ENCODE data around the gene TBL1XR1.
A peak's percentile ranks its signal among the peaks of the same experiment; 100 is the strongest.

TBL1XR1 gene

GRCh38 chr3:177122183-177122856 is 75.0 kb downstream of the TBL1XR1 start:
- Histone ChIP-seq H3K4ac (ENCODE audit: low read depth, low read length) (no peak overlapping the region), H2AK5ac (ENCODE audit: low read length) (no peak overlapping the region), H3K23ac (ENCODE audit: low read length) (no peak overlapping the region), H3K4me2 (ENCODE audit: low read length) (no peak overlapping the region), H3K18ac (ENCODE audit: low read length) (no peak overlapping the region), H3K56ac (ENCODE audit: low read length) (no peak overlapping the region), H3K9ac (ENCODE audit: low read length) (no peak overlapping the region), H4K5ac (ENCODE audit: low read length) (no peak overlapping the region), H3K27ac (ENCODE audit: low read depth, low read length) (no peak overlapping the region), H3K27me3 (ENCODE audit: insufficient read depth, low read length, poor library complexity) (no peaks in the 10 kb centered on the region), H2BK120ac (ENCODE audit: low read depth, low read length) (no peak overlapping the region), H4K8ac (ENCODE audit: low read depth, low read length) (no peak overlapping the region), H2BK15ac (replicated peaks; ENCODE audit: low read depth) (no peak overlapping the region), H3K4me1 (ENCODE audit: control insufficient read depth, low read depth, low read length) (peaks cover 16% of the 10 kb centered on the region), H3K79me2 (ENCODE audit: control insufficient read depth, insufficient read depth, low read length) (peaks cover 82% of the 10 kb centered on the region), H3K4me3 (ENCODE audit: low read length) (no peak overlapping the region), H2BK5ac (ENCODE audit: low read length) (no peak overlapping the region), H3K79me1 (ENCODE audit: low read length) (peaks cover 4% of the 10 kb centered on the region), H3K36me3 (ENCODE audit: control insufficient read depth, insufficient read depth, low read length) (no peaks in the 10 kb centered on the region)
- WGBS (ENCODE audit: extremely low coverage, insufficient coverage, low lambda C conversion rate) = no CpG with 5 or more reads among the region's 4 CpGs
- DNase-seq = peak; percentile 77

- no peak overlapping the region for H2BK5ac ChIP-seq (ENCODE audit: low read length)
- WGBS (ENCODE audit: extremely low coverage, insufficient coverage, low lambda C conversion rate) = no CpG with 5 or more reads among the region's 3 CpGs
- no peak overlapping the region for H3K27ac ChIP-seq (ENCODE audit: low read depth, low read length)
- H3K18ac ChIP-seq (ENCODE audit: low read length) = no peak overlapping the region
- no peak overlapping the region for H4K8ac ChIP-seq (ENCODE audit: low read depth, low read length)
- peaks cover 9% of the 10 kb centered on the region for H3K4me1 ChIP-seq (ENCODE audit: control insufficient read depth, low read depth, low read length)
- H3K9ac ChIP-seq (ENCODE audit: low read length) = no peak overlapping the region
- no peak overlapping the region for H3K23ac ChIP-seq (ENCODE audit: low read length)
- no peaks in the 10 kb centered on the region for H3K27me3 ChIP-seq (ENCODE audit: insufficient read depth, low read length, poor library complexity)
- no peak overlapping the region for H3K4ac ChIP-seq (ENCODE audit: low read depth, low read length)
- H4K5ac ChIP-seq (ENCODE audit: low read length) = no peak overlapping the region
- peaks cover 11% of the 10 kb centered on the region for H3K79me1 ChIP-seq (ENCODE audit: low read length)
- H3K4me3 ChIP-seq (ENCODE audit: low read length) = no peak overlapping the region
- H3K4me2 ChIP-seq (ENCODE audit: low read length) = no peak overlapping the region
- H3K36me3 ChIP-seq (ENCODE audit: control insufficient read depth, insufficient read depth, low read length) = no peaks in the 10 kb centered on the region
- peaks cover 86% of the 10 kb centered on the region for H3K79me2 ChIP-seq (ENCODE audit: control insufficient read depth, insufficient read depth, low read length)
- no peak for DNase-seq
- H2AK5ac ChIP-seq (ENCODE audit: low read length) = no peak overlapping the region
- H2BK120ac ChIP-seq (ENCODE audit: low read depth, low read length) = no peak overlapping the region
- no peak overlapping the region for H3K56ac ChIP-seq (ENCODE audit: low read length)
- no peak overlapping the region for H2BK15ac ChIP-seq (replicated peaks; ENCODE audit: low read depth)
Observed at GRCh38 chr3:177119829-177120228, 77.5 kb downstream of the TBL1XR1 start.

GRCh38 chr3:177114253-177114652 is 83.0 kb downstream of the TBL1XR1 start:
- no peak overlapping the region for H3K18ac ChIP-seq (ENCODE audit: low read length)
- peaks cover 14% of the 10 kb centered on the region for H3K79me1 ChIP-seq (ENCODE audit: low read length)
- no peak overlapping the region for H3K27ac ChIP-seq (ENCODE audit: low read depth, low read length)
- no peak overlapping the region for H2BK5ac ChIP-seq (ENCODE audit: low read length)
- no peak for DNase-seq
- H3K36me3 ChIP-seq (ENCODE audit: control insufficient read depth, insufficient read depth, low read length) = no peaks in the 10 kb centered on the region
- H3K4ac ChIP-seq (ENCODE audit: low read depth, low read length) = no peak overlapping the region
- H3K9ac ChIP-seq (ENCODE audit: low read length) = no peak overlapping the region
- no peak overlapping the region for H3K4me3 ChIP-seq (ENCODE audit: low read length)
- H2AK5ac ChIP-seq (ENCODE audit: low read length) = no peak overlapping the region
- no peak overlapping the region for H3K23ac ChIP-seq (ENCODE audit: low read length)
- no peak overlapping the region for H4K8ac ChIP-seq (ENCODE audit: low read depth, low read length)
- H3K56ac ChIP-seq (ENCODE audit: low read length) = no peak overlapping the region
- no peaks in the 10 kb centered on the region for H3K27me3 ChIP-seq (ENCODE audit: insufficient read depth, low read length, poor library complexity)
- H3K4me1 ChIP-seq (ENCODE audit: control insufficient read depth, low read depth, low read length) = peaks cover 2% of the 10 kb centered on the region
- H3K79me2 ChIP-seq (ENCODE audit: control insufficient read depth, insufficient read depth, low read length) = peaks cover 92% of the 10 kb centered on the region
- H3K4me2 ChIP-seq (ENCODE audit: low read length) = no peak overlapping the region
- H4K5ac ChIP-seq (ENCODE audit: low read length) = no peak overlapping the region
- WGBS (ENCODE audit: extremely low coverage, insufficient coverage, low lambda C conversion rate) = no CpG with 5 or more reads among the region's 3 CpGs
- no peak overlapping the region for H2BK120ac ChIP-seq (ENCODE audit: low read depth, low read length)
- H2BK15ac ChIP-seq (replicated peaks; ENCODE audit: low read depth) = no peak overlapping the region

- no CpG with 5 or more reads among the region's 4 CpGs for WGBS (ENCODE audit: extremely low coverage, insufficient coverage, low lambda C conversion rate)
- Histone ChIP-seq H3K23ac (ENCODE audit: low read length) (no peak overlapping the region), H4K5ac (ENCODE audit: low read length) (no peak overlapping the region), H3K36me3 (ENCODE audit: control insufficient read depth, insufficient read depth, low read length) (no peaks in the 10 kb centered on the region), H3K79me1 (ENCODE audit: low read length) (peaks cover 14% of the 10 kb centered on the region), H4K8ac (ENCODE audit: low read depth, low read length) (no peak overlapping the region), H3K9ac (ENCODE audit: low read length) (no peak overlapping the region), H3K79me2 (ENCODE audit: control insufficient read depth, insufficient read depth, low read length) (peaks cover 82% of the 10 kb centered on the region), H3K56ac (ENCODE audit: low read length) (no peak overlapping the region), H2BK15ac (replicated peaks; ENCODE audit: low read depth) (no peak overlapping the region), H3K4me1 (ENCODE audit: control insufficient read depth, low read depth, low read length) (peaks cover 2% of the 10 kb centered on the region), H3K4me3 (ENCODE audit: low read length) (no peak overlapping the region), H3K27me3 (ENCODE audit: insufficient read depth, low read length, poor library complexity) (no peaks in the 10 kb centered on the region), H2BK120ac (ENCODE audit: low read depth, low read length) (no peak overlapping the region), H2BK5ac (ENCODE audit: low read length) (no peak overlapping the region), H3K27ac (ENCODE audit: low read depth, low read length) (no peak overlapping the region), H3K4ac (ENCODE audit: low read depth, low read length) (no peak overlapping the region), H3K18ac (ENCODE audit: low read length) (no peak overlapping the region), H2AK5ac (ENCODE audit: low read length) (no peak overlapping the region), H3K4me2 (ENCODE audit: low read length) (no peak overlapping the region)
- DNase-seq = peak; percentile 18
Observed at GRCh38 chr3:177111541-177111949, 85.7 kb downstream of the TBL1XR1 start.

- H4K8ac ChIP-seq (ENCODE audit: low read depth, low read length) = no peak overlapping the region
- H3K36me3 ChIP-seq (ENCODE audit: control insufficient read depth, insufficient read depth, low read length) = no peaks in the 10 kb centered on the region
- no peak overlapping the region for H3K27ac ChIP-seq (ENCODE audit: low read depth, low read length)
- peaks cover 11% of the 10 kb centered on the region for H3K79me1 ChIP-seq (ENCODE audit: low read length)
- peaks cover 82% of the 10 kb centered on the region for H3K79me2 ChIP-seq (ENCODE audit: control insufficient read depth, insufficient read depth, low read length)
- no peak overlapping the region for H2AK5ac ChIP-seq (ENCODE audit: low read length)
- H2BK5ac ChIP-seq (ENCODE audit: low read length) = no peak overlapping the region
- WGBS (ENCODE audit: extremely low coverage, insufficient coverage, low lambda C conversion rate) = no CpG with 5 or more reads among the region's 3 CpGs
- no peak overlapping the region for H3K4me3 ChIP-seq (ENCODE audit: low read length)
- no peak overlapping the region for H3K56ac ChIP-seq (ENCODE audit: low read length)
- no peak overlapping the region for H4K5ac ChIP-seq (ENCODE audit: low read length)
- no peak for DNase-seq
- no peak overlapping the region for H3K4ac ChIP-seq (ENCODE audit: low read depth, low read length)
- H3K18ac ChIP-seq (ENCODE audit: low read length) = no peak overlapping the region
- no peak overlapping the region for H3K4me2 ChIP-seq (ENCODE audit: low read length)
- no peak overlapping the region for H3K23ac ChIP-seq (ENCODE audit: low read length)
- no peak overlapping the region for H2BK120ac ChIP-seq (ENCODE audit: low read depth, low read length)
- peaks cover 2% of the 10 kb centered on the region for H3K4me1 ChIP-seq (ENCODE audit: control insufficient read depth, low read depth, low read length)
- no peaks in the 10 kb centered on the region for H3K27me3 ChIP-seq (ENCODE audit: insufficient read depth, low read length, poor library complexity)
- no peak overlapping the region for H2BK15ac ChIP-seq (replicated peaks; ENCODE audit: low read depth)
- no peak overlapping the region for H3K9ac ChIP-seq (ENCODE audit: low read length)
Observed at GRCh38 chr3:177110895-177111294, 86.4 kb downstream of the TBL1XR1 start.

- no peaks in the 10 kb centered on the region for H3K27me3 ChIP-seq (ENCODE audit: insufficient read depth, low read length, poor library complexity)
- no peak overlapping the region for H2BK5ac ChIP-seq (ENCODE audit: low read length)
- H3K9ac ChIP-seq (ENCODE audit: low read length) = no peak overlapping the region
- H3K4me1 ChIP-seq (ENCODE audit: control insufficient read depth, low read depth, low read length) = peaks cover 5% of the 10 kb centered on the region
- no peak overlapping the region for H3K23ac ChIP-seq (ENCODE audit: low read length)
- H3K79me1 ChIP-seq (ENCODE audit: low read length) = peaks cover 7% of the 10 kb centered on the region
- H4K8ac ChIP-seq (ENCODE audit: low read depth, low read length) = no peak overlapping the region
- WGBS (ENCODE audit: extremely low coverage, insufficient coverage, low lambda C conversion rate) = no CpG with 5 or more reads among the region's 2 CpGs
- H3K4me3 ChIP-seq (ENCODE audit: low read length) = no peak overlapping the region
- no peak overlapping the region for H3K4ac ChIP-seq (ENCODE audit: low read depth, low read length)
- H3K79me2 ChIP-seq (ENCODE audit: control insufficient read depth, insufficient read depth, low read length) = peaks cover 81% of the 10 kb centered on the region
- no peak overlapping the region for H3K18ac ChIP-seq (ENCODE audit: low read length)
- H2BK15ac ChIP-seq (replicated peaks; ENCODE audit: low read depth) = no peak overlapping the region
- H3K4me2 ChIP-seq (ENCODE audit: low read length) = no peak overlapping the region
- no peak overlapping the region for H3K56ac ChIP-seq (ENCODE audit: low read length)
- H4K5ac ChIP-seq (ENCODE audit: low read length) = no peak overlapping the region
- no peak overlapping the region for H3K27ac ChIP-seq (ENCODE audit: low read depth, low read length)
- no peak overlapping the region for H2BK120ac ChIP-seq (ENCODE audit: low read depth, low read length)
- no peak for DNase-seq
- no peaks in the 10 kb centered on the region for H3K36me3 ChIP-seq (ENCODE audit: control insufficient read depth, insufficient read depth, low read length)
- no peak overlapping the region for H2AK5ac ChIP-seq (ENCODE audit: low read length)
Observed at GRCh38 chr3:177110386-177110785, 86.9 kb downstream of the TBL1XR1 start.

Measured in mesendoderm (in vitro differentiated cells).